Activated naive CD4-positive, alpha-beta T cell (primary cell): ENCODE results near the gene CBX2.
"Not testable (repeated sequence)": the region's sequence is repeated elsewhere in the genome, so short reads cannot be mapped to it uniquely, and the experiment has no call there.

ENCODE experiments used
- DNase-seq, 4 experiments: peaks; one replicate each; lab custom pipeline; 2025; lab: John Stamatoyannopoulos, UW

CBX2 gene

GRCh38 chr17:79742951-79743476 lies 34.9 kb upstream of the CBX2 start:
- DNase-seq: no peak

DNA sequence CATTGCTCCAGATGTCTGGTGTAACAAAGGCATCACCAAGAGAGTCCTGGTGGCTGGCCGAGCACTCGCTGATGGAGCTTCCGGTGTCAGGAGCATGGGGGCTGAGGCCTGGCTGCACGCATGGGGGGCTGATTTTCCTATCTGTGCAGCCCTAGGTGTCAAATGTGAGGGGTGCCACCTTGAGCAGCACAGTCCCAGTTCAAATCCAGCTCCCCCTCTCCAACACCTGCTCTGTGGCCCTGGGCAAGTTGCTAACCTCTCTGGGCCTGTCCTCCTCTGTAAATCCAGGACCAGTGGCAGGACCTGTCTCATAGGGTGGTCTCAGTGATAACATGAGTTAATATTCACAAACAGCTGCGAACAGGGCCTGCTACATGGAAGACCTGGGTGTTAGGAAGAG lies 34.3 kb upstream of the CBX2 start:
- DNase-seq: no peak

DNA sequence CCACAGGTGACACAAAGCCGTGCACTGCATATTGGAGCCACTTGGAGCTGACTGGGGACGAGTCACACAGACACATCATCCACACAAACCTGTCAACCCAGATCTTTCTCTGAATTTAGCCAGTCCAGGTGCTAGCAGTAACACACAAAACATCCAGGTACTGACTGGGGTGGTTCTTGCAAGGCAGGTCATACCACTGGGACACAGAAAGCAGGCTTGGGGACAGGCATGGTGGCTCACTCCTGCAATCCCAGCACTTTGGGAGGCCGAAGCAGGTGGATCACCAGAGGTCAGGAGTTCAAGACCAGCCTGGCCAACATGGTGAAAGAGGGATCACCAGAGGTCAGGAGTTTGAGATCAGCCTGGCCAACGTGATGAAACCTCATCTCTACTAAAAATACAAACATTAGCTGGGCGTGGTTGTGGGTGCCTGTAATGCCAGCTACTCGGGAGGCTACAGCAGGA lies 32.3 kb upstream of the CBX2 start:
- DNase-seq: no peak

DNA sequence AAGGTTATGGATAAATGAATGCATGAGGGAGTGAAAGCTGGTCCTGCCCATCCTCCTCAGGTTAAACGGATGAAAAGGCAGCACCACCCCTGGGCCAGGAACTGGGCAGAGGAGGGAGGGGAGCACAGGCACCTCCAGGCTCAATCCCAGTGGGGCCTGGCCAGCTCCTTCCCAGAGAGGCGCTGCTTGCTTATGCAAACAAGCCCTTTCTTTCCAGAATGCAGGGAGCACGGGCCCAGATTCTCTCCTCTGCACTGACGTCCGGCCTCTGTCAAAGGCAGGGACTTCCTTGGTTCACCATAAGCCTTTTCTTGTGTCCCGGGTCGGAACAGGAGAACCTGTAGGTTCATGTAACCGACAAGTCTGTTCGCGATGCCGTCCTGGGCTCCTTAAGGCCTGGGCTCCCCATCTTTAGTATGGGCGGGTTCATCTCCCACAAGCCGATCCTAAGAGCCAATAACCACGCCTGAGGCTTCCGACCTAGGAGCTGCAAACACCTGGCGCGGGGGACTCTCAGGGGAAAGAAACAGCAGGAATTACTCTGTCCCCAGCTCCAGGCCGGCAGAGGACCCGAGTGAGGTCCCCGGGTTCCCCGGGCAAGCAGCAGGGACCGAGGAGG lies 30.9 kb upstream of the CBX2 start:
- DNase-seq: no peak

- peak in 1 of 4 experiments; percentile 13 for DNase-seq
These were observed 30.2 kb upstream of the CBX2 start for GRCh38 chr17:79747508-79748294.

GRCh38 chr17:79748295-79749099 lies 29.5 kb upstream of the CBX2 start:
- DNase-seq: no peak

- no peak for DNase-seq
These were observed 28.7 kb upstream of the CBX2 start for GRCh38 chr17:79749156-79749815.

- DNase-seq: no peak
These were observed 28.0 kb upstream of the CBX2 start for GRCh38 chr17:79749958-79750357.

DNA sequence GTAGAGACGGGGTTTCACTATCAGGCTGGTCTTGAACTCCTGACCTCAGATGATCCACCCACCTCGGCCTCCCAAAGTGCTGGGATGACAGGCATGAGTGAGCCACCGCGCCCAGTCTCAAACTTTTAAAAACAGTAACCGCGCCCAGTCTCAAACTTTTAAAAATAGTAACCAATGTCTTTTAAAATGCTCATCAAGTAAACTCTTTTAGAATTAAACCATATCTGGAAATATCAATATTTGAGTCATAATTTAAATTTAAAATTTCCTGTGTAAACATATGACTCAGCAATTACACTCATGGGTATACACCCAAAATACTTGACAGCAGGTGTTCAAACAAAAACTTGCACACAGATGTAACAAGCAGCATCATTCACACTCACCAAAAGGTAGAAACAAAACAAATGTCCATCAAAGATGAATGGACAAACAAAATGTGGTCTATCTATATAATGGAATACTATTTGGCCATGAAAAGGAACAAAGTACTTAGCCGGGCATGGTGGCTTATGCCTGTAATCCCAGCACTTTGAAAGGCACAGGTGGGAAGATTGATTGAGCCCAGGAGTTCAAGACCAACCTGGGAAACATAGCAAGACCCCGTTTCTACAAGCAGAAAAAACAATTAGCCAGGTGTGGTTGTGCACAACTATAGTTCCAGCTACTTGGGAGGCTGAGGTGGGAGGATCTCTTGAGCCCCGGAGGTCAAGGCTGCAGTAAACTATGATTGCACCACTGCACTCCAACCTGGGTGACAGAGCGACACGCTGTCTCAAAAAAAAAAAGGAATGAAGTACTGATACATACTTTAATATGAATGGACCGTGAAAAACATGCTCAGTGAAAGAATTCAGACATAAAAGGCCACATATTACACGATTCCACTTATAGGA lies 27.1 kb upstream of the CBX2 start:
- DNase-seq: no peak

- no peak for DNase-seq
These were observed 25.8 kb upstream of the CBX2 start for GRCh38 chr17:79752175-79752574.

DNA sequence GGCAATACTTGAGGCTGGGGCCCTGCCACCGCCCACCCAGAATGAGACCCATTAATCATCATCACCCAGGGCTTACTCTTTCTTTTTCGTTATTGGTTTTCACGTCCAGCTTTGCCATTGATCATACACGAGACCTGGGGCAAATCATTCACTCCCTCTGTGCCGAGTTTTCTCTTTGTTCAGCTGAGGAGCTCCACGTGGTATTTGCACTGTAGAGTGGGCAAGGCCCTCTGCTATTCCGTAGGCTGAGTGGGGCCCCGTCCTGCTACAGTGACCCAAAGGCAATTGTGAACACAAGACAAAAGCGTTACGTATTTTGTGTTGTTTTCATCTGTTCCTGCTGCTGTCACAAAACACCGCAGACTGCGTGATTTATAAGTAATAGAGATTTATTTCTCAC lies 23.6 kb upstream of the CBX2 start:
- DNase-seq: no peak

DNA sequence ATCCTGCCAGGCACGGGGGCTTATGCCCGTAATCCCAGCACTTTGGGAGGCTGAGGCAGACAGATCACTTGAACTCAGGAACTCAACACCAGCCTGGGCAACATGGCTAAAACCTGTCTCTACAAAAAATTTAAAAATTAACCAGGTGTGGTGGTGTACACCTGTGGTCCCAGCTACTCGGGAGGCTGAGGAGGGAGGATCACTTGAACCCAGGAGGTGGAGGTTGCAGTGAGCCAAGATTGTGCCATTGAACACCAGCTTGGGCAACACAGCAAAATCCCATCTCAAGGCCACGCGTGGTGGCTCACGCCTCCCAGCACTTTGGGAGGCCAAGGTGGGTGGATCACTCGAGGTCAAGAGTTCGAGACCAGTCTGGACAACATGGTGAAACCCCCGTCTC lies 23.0 kb upstream of the CBX2 start:
- not testable (repeated sequence) for DNase-seq

- DNase-seq: no peak
These were observed 22.4 kb upstream of the CBX2 start for GRCh38 chr17:79755591-79755990.

GRCh38 chr17:79757140-79757745 lies 20.7 kb upstream of the CBX2 start:
- no peak for DNase-seq

DNA sequence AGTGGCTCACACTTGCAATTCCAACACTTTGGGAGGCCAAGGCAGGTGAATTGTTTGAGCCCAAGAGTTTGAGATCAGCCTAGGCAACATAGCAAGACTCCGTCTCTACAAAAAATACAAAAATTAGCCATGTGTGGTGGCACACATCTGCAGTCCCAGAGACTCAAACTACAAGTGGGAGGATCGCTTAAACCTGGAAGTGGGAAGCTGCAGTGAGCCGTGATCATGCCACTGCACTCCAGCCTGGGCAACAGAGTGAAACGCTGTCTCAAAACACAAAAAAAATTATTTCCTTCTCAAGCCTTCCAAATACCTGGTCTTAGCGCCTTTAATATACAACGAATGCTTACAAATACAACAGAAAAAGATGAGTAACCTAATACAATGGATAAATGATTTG lies 19.7 kb upstream of the CBX2 start:
- DNase-seq: no peak

GRCh38 chr17:79760197-79760906 lies 17.6 kb upstream of the CBX2 start:
- no peak for DNase-seq

- DNase-seq: no peak
These were observed 15.9 kb upstream of the CBX2 start for GRCh38 chr17:79761894-79762589.

DNA sequence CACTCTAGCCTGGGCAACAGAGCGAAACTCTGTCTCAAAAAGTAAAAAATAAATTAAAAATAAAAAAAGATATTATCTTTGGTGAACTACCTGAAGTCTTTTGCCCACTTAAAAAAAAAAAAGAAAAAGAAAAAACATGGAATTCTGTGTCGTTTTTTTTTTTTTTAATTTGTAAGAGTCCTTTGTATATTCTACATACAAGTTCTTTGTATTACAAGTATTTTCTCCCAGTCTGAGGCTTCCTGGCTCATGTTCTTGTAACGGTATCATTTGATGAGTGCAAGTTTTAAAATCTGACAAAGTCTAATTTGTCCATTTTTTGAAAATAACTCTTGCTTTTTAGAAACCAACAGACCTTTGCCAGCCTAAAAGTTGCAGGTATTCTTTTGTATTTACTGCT lies 12.2 kb upstream of the CBX2 start:
- no peak for DNase-seq
